ENCODE data around the gene LPCAT2.

GRCh38 chr16:55557186-55557585 lies 48.3 kb downstream of the LPCAT2 start:
- TF ChIP-seq, protein P1, sequence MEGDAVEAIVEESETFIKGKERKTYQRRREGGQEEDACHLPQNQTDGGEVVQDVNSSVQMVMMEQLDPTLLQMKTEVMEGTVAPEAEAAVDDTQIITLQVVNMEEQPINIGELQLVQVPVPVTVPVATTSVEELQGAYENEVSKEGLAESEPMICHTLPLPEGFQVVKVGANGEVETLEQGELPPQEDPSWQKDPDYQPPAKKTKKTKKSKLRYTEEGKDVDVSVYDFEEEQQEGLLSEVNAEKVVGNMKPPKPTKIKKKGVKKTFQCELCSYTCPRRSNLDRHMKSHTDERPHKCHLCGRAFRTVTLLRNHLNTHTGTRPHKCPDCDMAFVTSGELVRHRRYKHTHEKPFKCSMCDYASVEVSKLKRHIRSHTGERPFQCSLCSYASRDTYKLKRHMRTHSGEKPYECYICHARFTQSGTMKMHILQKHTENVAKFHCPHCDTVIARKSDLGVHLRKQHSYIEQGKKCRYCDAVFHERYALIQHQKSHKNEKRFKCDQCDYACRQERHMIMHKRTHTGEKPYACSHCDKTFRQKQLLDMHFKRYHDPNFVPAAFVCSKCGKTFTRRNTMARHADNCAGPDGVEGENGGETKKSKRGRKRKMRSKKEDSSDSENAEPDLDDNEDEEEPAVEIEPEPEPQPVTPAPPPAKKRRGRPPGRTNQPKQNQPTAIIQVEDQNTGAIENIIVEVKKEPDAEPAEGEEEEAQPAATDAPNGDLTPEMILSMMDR (IDR thresholded peaks at IDR 0.05; ENCODE audit: insufficient read depth, low read depth, low read length) = no peak
- TF ChIP-seq EZH2 (IDR thresholded peaks at IDR 0.05; ENCODE audit: insufficient read depth, low read length) = no peak
